ENCODE data around the gene SLC6A5. TPM values are rescaled to one million over a fixed set of nuclear protein-coding genes. Genes with fewer than 3 reads are reported as not detected.

The SLC6A5 gene
- total and polyA plus RNA-seq, 2 donors (not counting 3 experiments of a cell fraction or from before 2014, with no cell fraction given) = not detected

- Histone ChIP-seq H3K79me2 (ENCODE audit: control insufficient read depth, insufficient read depth, low read length) (no peaks in the 10 kb centered on the region), H3K4me3 (replicated peaks in 1 of 3; ENCODE audit: insufficient read depth in 1 of 3, low read depth in 1 of 3, low read length in 3 of 3) (no peak overlapping the region), H3K27ac (ENCODE audit: insufficient read depth, low read depth, low read length) (no peak overlapping the region), H4K20me1 (replicated peaks; ENCODE audit: control insufficient read depth, extremely low read depth, insufficient read depth, low read length) (no peaks in the 10 kb centered on the region), H3K36me3 (ENCODE audit: control insufficient read depth in 2 of 2, extremely low read depth in 1 of 2, insufficient read depth in 2 of 2, low read length in 2 of 2) (no peaks in the 10 kb centered on the region), H2AFZ (ENCODE audit: low read depth, low read length) (no peak overlapping the region), H3K27me3 (ENCODE audit: control insufficient read depth in 2 of 2, insufficient read depth in 2 of 2, low read length in 2 of 2) (peaks cover 63 to 72% of the 10 kb centered on the region in 2 experiments), H3K9me1 (replicated peaks; ENCODE audit: control insufficient read depth, extremely low read depth, insufficient read depth, low read length) (no peaks in the 10 kb centered on the region), H3K9ac (replicated peaks; ENCODE audit: extremely low read depth, insufficient read depth, low read length) (no peak overlapping the region), H3K4me1 (ENCODE audit: control insufficient read depth, extremely low read depth, insufficient read depth, low read length) (no peaks in the 10 kb centered on the region), H3K4me2 (ENCODE audit: insufficient read depth, low read length) (no peak overlapping the region), H3K9me3 (replicated peaks; ENCODE audit: control insufficient read depth, insufficient read depth, low read length) (no peaks in the 10 kb centered on the region)
- no peak for TF ChIP-seq MAX (IDR thresholded peaks at IDR 0.05; ENCODE audit: insufficient read depth, insufficient read length)
- TF ChIP-seq MYC (IDR thresholded peaks at IDR 0.05; ENCODE audit: low read depth, low read length) = no peak
- no peak for TF ChIP-seq CTCF (IDR thresholded peaks at IDR 0.05; ENCODE audit: extremely low read depth in 1 of 2, insufficient read depth in 1 of 2, low read depth in 1 of 2, low read length in 2 of 2)
- no peak for TF ChIP-seq GATA2 (IDR thresholded peaks at IDR 0.05; ENCODE audit: insufficient read depth, insufficient read length, low read depth, low read length)
- peak; percentile 74 for TF ChIP-seq EZH2 (IDR thresholded peaks at IDR 0.05; ENCODE audit: borderline replicate concordance, low read depth, low read length, severe bottlenecking)
- intact Hi-C loops (cut with micrococcal nuclease) (no loop called here), dilution Hi-C loops (cut with MboI; ENCODE audit: extremely low pct_ligation_motif_present, low sequenced_read_pairs) (no loop called here)
- no TSS peak for BruUV-seq (replicated peaks)
- no peak for FAIRE-seq
- CTCF ChIA-PET = interaction anchor here (1.5 kb wide), 1 partner anchor 13 kb away, joined by 3 read pairs; no protein-coding TSS in a partner anchor
- no peak for DNase-seq (ENCODE audit: low read depth, low spot score)
- POLR2A ChIA-PET = no interaction called here
Observed at GRCh38 chr11:20597154-20597679, 2.2 kb upstream of the SLC6A5 start.

Data from endothelial cell of umbilical vein (primary cell).